Endothelial cell of umbilical vein (primary cell): ENCODE measurements around the gene ANAPC13. TPM values are rescaled to one million over a fixed set of nuclear protein-coding genes. Genes with fewer than 3 reads are reported as not detected.

ENCODE experiments used
- BruUV-seq: library from RNA; stranded (reverse); fragments of 400-500 nt; replicated peaks from 2 replicates; lab custom pipeline; 2021; lab: Mats Ljungman, UMichigan
- CTCF ChIA-PET: fragments of 300-600, 350-600 bp; sonication (Branson Sonifier 250); formaldehyde crosslinking; loops from one replicate; lab custom pipeline; 2021; ENCODE audit warnings: antibody characterized with exemption, inconsistent platforms; lab: Charles Lee
- POLR2A ChIA-PET: fragments of 300-600, 350-600 bp; sonication (Branson Sonifier 250); formaldehyde crosslinking; loops from one replicate; lab custom pipeline; 2021; ENCODE audit warnings: antibody characterized with exemption, inconsistent platforms; lab: Charles Lee
- DNase-seq: peaks from one replicate; pipeline ENCODE4 v3.0.0-alpha.2; 2011; ENCODE audit warnings: low read depth, low spot score
- FAIRE-seq: peaks from 2 replicates; lab custom pipeline; 2011; peaks lifted over from hg19 to GRCh38; lab: Jason Lieb, UNC
- H2AFZ ChIP-seq: 2 replicates; pipeline ENCODE4 v1.6.0; 2012; ENCODE audit warnings: low read depth, low read length, control low read depth, inconsistent platforms
- H3K27ac ChIP-seq: 2 replicates; pipeline ENCODE4 v1.5.1; 2011; ENCODE audit warnings: low read depth, mild to moderate bottlenecking, control low read depth, low read length, moderate library complexity; ENCODE audit not compliant: insufficient read depth
- H3K27me3 ChIP-seq, 2 experiments: 2 replicates each; pipeline versions ENCODE4 v1.6.0 to v1.6.1; 2011; ENCODE audit warnings: low read length in 2 of 2, mixed read lengths in 1 of 2; ENCODE audit not compliant: control insufficient read depth in 2 of 2, insufficient read depth in 2 of 2
- H3K36me3 ChIP-seq, 2 experiments: 2 replicates in 1 of 2; 3 replicates in 1 of 2; pipeline ENCODE4 v1.5.1; 2011; ENCODE audit warnings: low read length in 2 of 2, mild to moderate bottlenecking in 1 of 2, moderate library complexity in 1 of 2; ENCODE audit not compliant: control insufficient read depth in 2 of 2, insufficient read depth in 2 of 2; ENCODE audit errors: extremely low read depth in 1 of 2
- H3K4me1 ChIP-seq: 3 replicates; pipeline ENCODE4 v1.5.1; 2011; ENCODE audit warnings: mild to moderate bottlenecking, low read length; ENCODE audit not compliant: control insufficient read depth, insufficient read depth; ENCODE audit errors: extremely low read depth
- H3K4me2 ChIP-seq: 2 replicates; pipeline ENCODE4 v1.6.1; 2011; ENCODE audit warnings: low read length, control low read depth, mixed read lengths; ENCODE audit not compliant: insufficient read depth
- H3K4me3 ChIP-seq, 3 experiments: fragments of 200-600 bp in 1 of 3; sonication (generic), shearing (Covaris generic) in 1 of 3; replicated peaks in 1 of 3; 2 replicates each; pipeline ENCODE4 v1.5.1; 2011 to 2016; ENCODE audit warnings: control low read depth in 3 of 3, low read length in 3 of 3, mild to moderate bottlenecking in 2 of 3, inconsistent platforms in 1 of 3, low read depth in 1 of 3, moderate library complexity in 1 of 3; ENCODE audit not compliant: insufficient read depth in 1 of 3
- H3K79me2 ChIP-seq: 2 replicates; pipeline ENCODE4 v1.6.0; 2012; ENCODE audit warnings: low read length, inconsistent platforms; ENCODE audit not compliant: control insufficient read depth, insufficient read depth
- H3K9ac ChIP-seq: replicated peaks from 2 replicates; pipeline ENCODE3; 2011; ENCODE audit warnings: low read length, control low read depth; ENCODE audit not compliant: insufficient read depth; ENCODE audit errors: extremely low read depth
- H3K9me1 ChIP-seq: replicated peaks from 3 replicates; pipeline ENCODE4 v1.6.0; 2011; ENCODE audit warnings: mild to moderate bottlenecking, low read length; ENCODE audit not compliant: control insufficient read depth, insufficient read depth; ENCODE audit errors: extremely low read depth
- H3K9me3 ChIP-seq: replicated peaks from 2 replicates; pipeline ENCODE4 v1.5.1; 2012; ENCODE audit warnings: low read length, inconsistent platforms; ENCODE audit not compliant: control insufficient read depth, insufficient read depth
- H4K20me1 ChIP-seq: replicated peaks from 2 replicates; pipeline ENCODE3; 2011; ENCODE audit warnings: mild to moderate bottlenecking, low read length; ENCODE audit not compliant: control insufficient read depth, insufficient read depth; ENCODE audit errors: extremely low read depth
- CTCF ChIP-seq, 2 donors: IDR thresholded peaks; 1 replicate in 1 of 2; 2 replicates in 1 of 2; pipeline ENCODE4 v1.5.1; 2011; ENCODE audit warnings: low read length in 2 of 2, mild to moderate bottlenecking in 2 of 2, moderate library complexity in 2 of 2, control low read depth in 1 of 2, inconsistent platforms in 1 of 2, low read depth in 1 of 2; ENCODE audit not compliant: insufficient read depth in 1 of 2; ENCODE audit errors: extremely low read depth in 1 of 2
- EZH2 ChIP-seq: IDR thresholded peaks from 2 replicates; pipeline ENCODE4 v1.6.1; 2012; ENCODE audit warnings: borderline replicate concordance, low read depth, mild to moderate bottlenecking, moderate library complexity, low read length, inconsistent platforms; ENCODE audit not compliant: severe bottlenecking
- FOS ChIP-seq: IDR thresholded peaks from 2 replicates; pipeline ENCODE4 v1.6.1; 2011; ENCODE audit warnings: mild to moderate bottlenecking, low read length, moderate library complexity, borderline replicate concordance; ENCODE audit not compliant: insufficient read depth
- GATA2 ChIP-seq: IDR thresholded peaks from 2 replicates; pipeline ENCODE4 v1.7.0; 2011; ENCODE audit warnings: low read depth, mild to moderate bottlenecking, moderate library complexity, mixed read lengths, low read length; ENCODE audit not compliant: insufficient read length, insufficient read depth
- JUN ChIP-seq: IDR thresholded peaks from 2 replicates; pipeline ENCODE4 v1.6.1; 2011; ENCODE audit warnings: borderline replicate concordance, low read depth; ENCODE audit not compliant: insufficient read length, insufficient read depth
- MAX ChIP-seq: IDR thresholded peaks from 2 replicates; pipeline ENCODE4 v1.6.1; 2011; ENCODE audit not compliant: insufficient read depth, insufficient read length
- POLR2A ChIP-seq: IDR thresholded peaks from 2 replicates; pipeline ENCODE4 v1.6.1; 2012; ENCODE audit warnings: low read depth, mild to moderate bottlenecking, control low read depth, low read length
- dilution Hi-C: fragments of 300-500 bp; cut with MboI; formaldehyde crosslinking; loops from one replicate; pipeline ENCODE4 v1.15.0; 2019; ENCODE audit warnings: low sequenced_read_pairs; ENCODE audit not compliant: extremely low pct_ligation_motif_present
- intact Hi-C: fragments of 100-400 bp; cut with micrococcal nuclease; formaldehyde crosslinking; loops from one replicate; pipeline ENCODE4 v1.10.0; 2022
- polyA plus RNA-seq, 4 experiments: library from polyadenylated mRNA; depleted of rRNA in 3 of 4; stranded (reverse) in 3 of 4; unstranded in 1 of 4; fragments of >200 nt; gene quantifications; 2 replicates each; pipeline versions ENCODE4 v1.2.1 to v1.2.3, GENCODE V29; 2011 to 2012; ENCODE audit warnings: missing spikeins in 1 of 4
- total RNA-seq: library from RNA; stranded (reverse); gene quantifications from 2 replicates; pipeline ENCODE4 v1.2.3, GENCODE V29; 2021

The ANAPC13 gene
- total and polyA plus RNA-seq, 2 donors (not counting 3 experiments of a cell fraction or from before 2014, with no cell fraction given), result 48.4 to 50.8 TPM

GRCh38 chr3:134480546-134480945, 5.2 kb downstream of the ANAPC13 start:
- Histone ChIP-seq H3K9me3 (no peaks in the 10 kb centered on the region), H3K36me3 (peaks cover 18 to 28% of the 10 kb centered on the region in 2 experiments), H2AFZ (no peak overlapping the region), H3K27me3 (no peaks in the 10 kb centered on the region), H3K9me1 (no peaks in the 10 kb centered on the region), H3K4me1 (peaks cover 35% of the 10 kb centered on the region), H3K27ac (no peak overlapping the region), H3K4me2 (no peak overlapping the region), H3K9ac (no peak overlapping the region), H3K79me2 (peaks cover 34% of the 10 kb centered on the region), H3K4me3 (no peak overlapping the region), H4K20me1 (no peaks in the 10 kb centered on the region)
- intact Hi-C loops (loop anchor here (10.0 kb wide), 1 partner anchor 666 kb away; no protein-coding TSS in a partner anchor), dilution Hi-C loops (no loop called here)
- TF ChIP-seq CTCF (IDR thresholded peaks at IDR 0.05; ENCODE audit: extremely low read depth in 1 of 2, insufficient read depth in 1 of 2, low read depth in 1 of 2, low read length in 2 of 2) (no peak), MAX (no peak), GATA2 (no peak), POLR2A (no peak), EZH2 (no peak), FOS (no peak), JUN (no peak)
- ChIA-PET CTCF (interaction anchor here (0.7 to 2.3 kb wide), 11 partner anchors 9 to 549 kb away, joined by 3 to 16 read pairs (median 3); partner anchors contain the start of gene AMOTL2), POLR2A (no interaction called here)
- DNase-seq (no peak), FAIRE-seq (no peak)
- no TSS peak for BruUV-seq
